Inflammatory macrophage treated with lipopolysaccharide for 4 hours (primary cell): ENCODE data around the gene TFAP2D.

Source experiments
- DNase-seq: peaks from one replicate; pipeline ENCODE4 v3.0.0-alpha.2; 2020

TFAP2D gene

GRCh38 chr6:50819904-50820868 lies 106.9 kb downstream of the TFAP2D start:
- DNase-seq, result no peak

- no peak for DNase-seq
Observed at GRCh38 chr6:50820869-50821264, 107.5 kb downstream of the TFAP2D start.

GRCh38 chr6:50821441-50822077 lies 108.2 kb downstream of the TFAP2D start:
- DNase-seq, result no peak

- DNase-seq, result no peak
Observed at GRCh38 chr6:50822078-50822476, 108.8 kb downstream of the TFAP2D start.
